CD8-positive, alpha-beta memory T cell (primary cell): ENCODE measurements around the gene HSP90AA1. TPM values are rescaled to one million over a fixed set of nuclear protein-coding genes. Genes with fewer than 3 reads are reported as not detected.

Experiments
- CTCF ChIA-PET: fragments of 350-600 bp; sonication (Branson Sonifier 250); formaldehyde crosslinking; loops from one replicate; lab custom pipeline; 2021; ENCODE audit warnings: antibody characterized with exemption; lab: Charles Lee
- POLR2A ChIA-PET: fragments of 350-600 bp; sonication (Branson Sonifier 250); formaldehyde crosslinking; loops from one replicate; lab custom pipeline; 2021; ENCODE audit warnings: antibody characterized with exemption; lab: Charles Lee
- DNase-seq, 5 donors: peaks; one replicate each; pipeline versions ENCODE4 v3.0.0 to v3.0.0-alpha.2; 2020 to 2022; ENCODE audit warnings: mixed read lengths in 1 of 5
- H3K27ac ChIP-seq: one replicate; pipeline ENCODE4 v1.7.0; 2013; ENCODE audit warnings: low read depth, mild to moderate bottlenecking, low read length, moderate library complexity
- H3K27me3 ChIP-seq: 2 replicates; pipeline ENCODE4 v1.7.0; 2013; ENCODE audit warnings: low read length, mild to moderate bottlenecking; ENCODE audit not compliant: insufficient read depth, poor library complexity, severe bottlenecking
- H3K36me3 ChIP-seq: 2 replicates; pipeline ENCODE4 v1.7.0; 2013; ENCODE audit warnings: mild to moderate bottlenecking, low read length, moderate library complexity; ENCODE audit not compliant: insufficient read depth
- H3K4me1 ChIP-seq: 2 replicates; pipeline ENCODE4 v1.7.0; 2013; ENCODE audit warnings: mild to moderate bottlenecking, low read length, moderate library complexity; ENCODE audit not compliant: insufficient read depth
- H3K4me3 ChIP-seq: 2 replicates; pipeline ENCODE4 v1.7.0; 2013; ENCODE audit warnings: mild to moderate bottlenecking, low read length
- H3K9me3 ChIP-seq: 2 replicates; pipeline ENCODE4 v1.7.0; 2013; ENCODE audit warnings: mild to moderate bottlenecking, low read length
- H3K27ac Mint-ChIP-seq, 8 donors: one replicate each; pipeline ENCODE4 v1.8.0; 2020 to 2021; ENCODE audit warnings: mixed read lengths in 8 of 8, mild to moderate bottlenecking in 6 of 8, inconsistent platforms in 3 of 8, moderate library complexity in 3 of 8
- H3K27me3 Mint-ChIP-seq, 2 donors: one replicate each; pipeline ENCODE4 v1.8.0; 2020 to 2021; ENCODE audit warnings: mixed read lengths in 2 of 2, mild to moderate bottlenecking in 1 of 2, moderate library complexity in 1 of 2
- H3K36me3 Mint-ChIP-seq, 3 donors: one replicate each; pipeline ENCODE4 v1.8.0; 2020 to 2021; ENCODE audit warnings: mixed read lengths in 3 of 3, inconsistent platforms in 1 of 3, mild to moderate bottlenecking in 1 of 3
- H3K4me1 Mint-ChIP-seq, 3 donors: one replicate each; pipeline ENCODE4 v1.8.0; 2020 to 2021; ENCODE audit warnings: mixed read lengths in 3 of 3, inconsistent platforms in 1 of 3, mild to moderate bottlenecking in 1 of 3
- H3K4me3 Mint-ChIP-seq, 7 donors: one replicate each; pipeline ENCODE4 v1.8.0; 2020 to 2021; ENCODE audit warnings: mixed read lengths in 7 of 7, mild to moderate bottlenecking in 6 of 7, moderate library complexity in 4 of 7, inconsistent platforms in 2 of 7
- H3K9me3 Mint-ChIP-seq, 5 donors: one replicate each; pipeline ENCODE4 v1.8.0; 2020 to 2022; ENCODE audit warnings: mixed read lengths in 5 of 5, mild to moderate bottlenecking in 3 of 5, moderate library complexity in 2 of 5, inconsistent platforms in 1 of 5
- polyA plus RNA-seq: library from polyadenylated mRNA; unstranded; fragments of 300-500 nt; fragmentation: Illumina TruSeq; gene quantifications from one replicate; pipeline ENCODE4 v1.2.3, GENCODE V29; 2021
- total RNA-seq, 2 experiments: library from RNA; stranded (reverse); gene quantifications; one replicate each; pipeline ENCODE4 v1.2.3, GENCODE V29; 2021

Gene HSP90AA1
- total and polyA plus RNA-seq, 3 experiments from 2014 or later = 579 to 1,586 (median 1,459) TPM

DNA sequence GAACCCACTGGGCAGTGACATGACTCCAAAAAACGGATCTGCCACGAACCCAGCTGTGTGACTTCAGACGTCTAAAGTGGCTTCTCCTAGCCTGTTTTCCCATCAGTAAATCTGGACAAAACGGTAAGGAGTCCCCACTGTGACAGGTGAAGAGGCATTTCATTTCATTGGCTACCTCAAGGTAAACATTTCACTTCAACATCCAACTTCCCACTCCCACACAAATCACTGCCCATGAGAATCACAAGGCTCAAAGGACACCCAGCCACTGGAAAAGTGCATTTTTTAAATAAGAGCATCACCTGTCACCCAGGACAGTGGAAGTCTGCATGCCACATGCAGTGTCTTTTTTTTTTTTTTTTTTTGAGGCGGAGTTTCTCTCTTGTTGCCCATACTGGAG lies 27.9 kb downstream of the HSP90AA1 start:
- no peak for DNase-seq
- Histone ChIP-seq H3K4me3 (no peak overlapping the region), H3K9me3 (no peaks in the 10 kb centered on the region), H3K27ac (no peak overlapping the region), H3K4me1 (peaks cover 20% of the 10 kb centered on the region), H3K27me3 (no peaks in the 10 kb centered on the region), H3K36me3 (no peaks in the 10 kb centered on the region)
- Mint-ChIP-seq H3K9me3 (no peaks in the 10 kb centered on the region), H3K27ac (peak overlapping the region in 1 of 8 donors; percentile 90), H3K36me3 (peaks cover 0 to 8% (median 1%) of the 10 kb centered on the region in 3 donors), H3K4me3 (peak overlapping the region in 3 of 7 donors; percentile 15 to 86 (median 55)), H3K4me1 (peaks cover 39 to 48% (median 39%) of the 10 kb centered on the region in 3 donors), H3K27me3 (no peaks in the 10 kb centered on the region)
- POLR2A ChIA-PET = interaction anchor here (0.7 kb wide), 2 partner anchors 830 to 872 kb away, joined by 3 to 5 read pairs; no protein-coding TSS in a partner anchor
- CTCF ChIA-PET = no interaction called here

DNA sequence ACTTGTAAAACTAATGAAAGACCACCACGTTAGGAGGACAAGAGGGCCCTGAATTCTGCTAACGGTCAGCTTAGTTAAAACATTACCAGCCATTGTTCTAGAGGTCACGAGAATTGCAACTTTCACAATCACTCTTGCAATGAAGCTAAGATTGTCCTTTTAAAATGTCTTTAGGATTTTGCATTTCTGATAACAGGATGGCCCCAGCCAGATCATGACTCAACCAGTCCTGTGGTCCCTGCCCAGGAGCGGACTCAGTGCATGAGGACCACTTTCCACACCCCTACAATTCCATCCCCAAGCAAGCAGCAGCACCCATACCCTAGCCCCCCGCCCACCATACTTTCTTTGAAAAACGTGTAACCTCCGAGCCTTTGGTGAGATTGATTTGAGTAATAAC lies 28.7 kb downstream of the HSP90AA1 start:
- Histone ChIP-seq H3K4me3 (peak overlapping the region; percentile 30), H3K4me1 (peaks cover 20% of the 10 kb centered on the region), H3K9me3 (no peaks in the 10 kb centered on the region), H3K27me3 (no peaks in the 10 kb centered on the region), H3K27ac (no peak overlapping the region), H3K36me3 (no peaks in the 10 kb centered on the region)
- Mint-ChIP-seq H3K4me3 (peak overlapping the region; percentile 54 to 94 (median 85)), H3K27ac (peak overlapping the region in 5 of 8 donors; percentile 17 to 66 (median 56)), H3K27me3 (no peaks in the 10 kb centered on the region), H3K9me3 (no peaks in the 10 kb centered on the region), H3K36me3 (peaks cover 0 to 8% (median 1%) of the 10 kb centered on the region in 3 donors), H3K4me1 (peaks cover 38 to 47% (median 39%) of the 10 kb centered on the region in 3 donors)
- ChIA-PET POLR2A (interaction anchor here (0.7 to 1.0 kb wide), 2 partner anchors 17 to 872 kb away, joined by 3 to 5 read pairs; no protein-coding TSS in a partner anchor), CTCF (no interaction called here)
- DNase-seq = no peak

DNA sequence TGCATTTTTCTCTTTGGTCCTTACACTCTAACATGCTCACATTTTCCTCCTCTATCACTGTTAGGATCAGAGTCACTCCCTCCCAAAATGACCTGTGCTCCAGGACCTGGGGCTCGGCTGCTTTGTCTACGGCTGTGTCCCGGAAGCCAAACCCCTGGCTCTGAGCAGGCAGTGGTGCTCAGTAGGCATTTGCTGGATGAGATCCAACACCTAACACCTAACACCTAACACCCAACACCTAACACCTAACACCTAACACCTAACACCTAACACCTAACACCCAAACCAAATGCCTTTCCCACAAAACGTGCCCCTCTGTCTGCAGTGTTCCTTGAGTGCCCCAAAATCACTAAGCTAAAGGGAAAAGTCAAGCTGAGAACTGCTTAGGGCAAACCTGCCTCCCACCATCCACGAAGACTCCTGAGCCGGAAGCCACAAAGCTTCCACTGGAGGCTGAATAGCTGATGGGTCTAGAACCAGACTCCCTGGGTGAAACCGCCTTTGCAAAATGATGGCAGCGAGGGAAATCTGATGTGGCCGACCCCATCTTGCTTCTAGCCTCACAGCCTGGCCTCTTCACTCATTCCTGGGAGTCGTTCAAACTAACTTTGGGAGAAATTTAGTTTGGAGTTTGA lies 29.2 kb downstream of the HSP90AA1 start:
- no peak overlapping the region for H3K27ac ChIP-seq
- peaks cover 0 to 11% (median 1%) of the 10 kb centered on the region in 3 donors for H3K36me3 Mint-ChIP-seq
- H3K4me3 ChIP-seq = peak overlapping the region; percentile 42
- peaks cover 37 to 44% (median 39%) of the 10 kb centered on the region in 3 donors for H3K4me1 Mint-ChIP-seq
- peak overlapping the region in 7 of 8 donors; percentile 17 to 83 (median 69) for H3K27ac Mint-ChIP-seq
- ChIA-PET POLR2A (interaction anchor here (1.0 kb wide), 1 partner anchor 17 kb away, joined by 3 read pairs; no protein-coding TSS in a partner anchor), CTCF (no interaction called here)
- H3K36me3 ChIP-seq = no peaks in the 10 kb centered on the region
- H3K4me3 Mint-ChIP-seq = peak overlapping the region; percentile 57 to 94 (median 85)
- peak in 4 of 5 donors; percentile 3 to 74 (median 29) for DNase-seq
- no peaks in the 10 kb centered on the region for H3K27me3 ChIP-seq
- H3K4me1 ChIP-seq = peaks cover 20% of the 10 kb centered on the region
- no peaks in the 10 kb centered on the region for H3K9me3 ChIP-seq
- H3K27me3 Mint-ChIP-seq = no peaks in the 10 kb centered on the region
- H3K9me3 Mint-ChIP-seq = no peaks in the 10 kb centered on the region

DNA sequence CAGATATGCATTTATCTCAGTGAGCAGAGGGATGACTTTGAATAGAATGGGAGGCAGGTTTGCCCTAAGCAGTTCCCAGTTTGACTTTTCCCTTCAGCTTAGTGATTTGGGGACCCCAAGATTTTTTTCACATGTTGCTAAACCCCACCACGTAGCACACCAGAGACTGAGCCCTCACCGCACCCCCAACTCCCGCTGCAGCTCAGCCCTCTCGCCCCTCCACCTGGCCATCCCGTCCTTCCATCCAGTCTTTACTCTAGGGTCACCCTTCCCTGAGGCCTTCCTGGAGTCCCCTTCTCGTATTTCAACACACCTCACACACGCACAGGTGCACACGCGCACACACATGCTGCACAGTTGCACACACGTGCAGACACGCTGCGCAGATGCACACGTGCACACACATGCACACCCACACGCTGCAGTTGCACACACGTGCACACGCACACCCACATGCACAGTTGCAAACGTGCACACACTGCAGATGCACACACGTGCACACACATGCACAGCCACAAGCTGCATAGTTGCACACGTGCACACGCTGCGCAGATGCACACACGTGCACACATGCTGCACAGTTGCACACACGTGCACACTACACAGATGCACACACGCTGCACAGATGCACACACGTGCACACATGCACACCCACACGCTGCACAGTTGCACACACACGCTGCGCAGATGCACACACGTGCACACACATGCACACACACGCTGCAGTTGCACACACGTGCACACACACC lies 30.0 kb downstream of the HSP90AA1 start:
- no peak for DNase-seq
- no peak overlapping the region for H3K27ac ChIP-seq
- peak overlapping the region in 6 of 7 donors; percentile 57 to 94 (median 86) for H3K4me3 Mint-ChIP-seq
- peaks cover 0 to 18% (median 1%) of the 10 kb centered on the region in 3 donors for H3K36me3 Mint-ChIP-seq
- no peaks in the 10 kb centered on the region for H3K27me3 Mint-ChIP-seq
- H3K9me3 ChIP-seq = no peaks in the 10 kb centered on the region
- H3K9me3 Mint-ChIP-seq = no peaks in the 10 kb centered on the region
- H3K27me3 ChIP-seq = no peaks in the 10 kb centered on the region
- ChIA-PET CTCF (no interaction called here), POLR2A (interaction anchor here (1.0 kb wide), 1 partner anchor 18 kb away, joined by 3 read pairs; no protein-coding TSS in a partner anchor)
- peaks cover 36 to 41% (median 36%) of the 10 kb centered on the region in 3 donors for H3K4me1 Mint-ChIP-seq
- H3K4me1 ChIP-seq = peaks cover 20% of the 10 kb centered on the region
- H3K4me3 ChIP-seq = peak overlapping the region; percentile 42
- no peaks in the 10 kb centered on the region for H3K36me3 ChIP-seq
- peak overlapping the region in 3 of 8 donors; percentile 15 to 54 (median 17) for H3K27ac Mint-ChIP-seq

DNA sequence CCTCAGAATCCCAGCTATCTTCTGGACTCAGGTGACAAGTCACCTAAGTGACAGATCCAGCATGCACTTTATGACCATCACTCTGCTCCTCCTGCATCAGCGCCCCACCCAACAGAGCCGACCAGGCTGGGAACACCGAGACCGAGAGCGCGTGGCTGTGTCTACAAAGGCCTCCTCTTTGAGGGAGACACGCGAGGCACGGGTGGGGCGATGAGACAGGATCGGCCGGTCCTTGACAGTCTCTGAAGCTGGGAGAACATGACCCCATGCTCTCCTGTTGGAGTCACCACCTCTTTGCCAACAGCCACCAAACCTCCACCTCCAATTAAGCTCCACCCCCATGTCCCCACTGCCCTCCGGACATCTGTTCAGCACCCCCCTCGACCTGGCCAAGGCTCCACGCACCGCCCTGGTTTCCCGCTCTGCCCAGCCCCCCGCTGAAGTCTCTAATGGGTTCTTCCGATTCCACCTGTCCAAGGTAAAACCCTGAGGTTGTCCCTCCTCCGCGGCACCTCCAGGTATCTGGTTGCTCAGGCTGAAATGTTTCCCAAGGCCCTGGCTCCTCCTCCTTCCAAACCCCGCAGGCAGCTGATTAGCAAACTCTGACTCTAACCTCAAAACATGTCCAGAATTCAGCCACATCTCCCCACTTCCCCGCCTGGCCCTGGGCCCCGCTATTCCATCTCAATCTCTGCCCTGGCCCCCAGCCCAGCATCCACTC lies 31.5 kb downstream of the HSP90AA1 start:
- Histone ChIP-seq H3K4me3 (no peak overlapping the region), H3K9me3 (no peaks in the 10 kb centered on the region), H3K27ac (no peak overlapping the region), H3K27me3 (no peaks in the 10 kb centered on the region), H3K4me1 (peaks cover 20% of the 10 kb centered on the region), H3K36me3 (no peaks in the 10 kb centered on the region)
- ChIA-PET POLR2A (no interaction called here), CTCF (no interaction called here)
- peak overlapping the region in 1 of 7 donors; percentile 52 for H3K4me3 Mint-ChIP-seq
- peak overlapping the region in 4 of 8 donors; percentile 29 to 81 (median 52) for H3K27ac Mint-ChIP-seq
- peaks cover 0 to 29% (median 2%) of the 10 kb centered on the region in 3 donors for H3K36me3 Mint-ChIP-seq
- H3K9me3 Mint-ChIP-seq = no peaks in the 10 kb centered on the region
- peaks cover 34 to 40% (median 35%) of the 10 kb centered on the region in 3 donors for H3K4me1 Mint-ChIP-seq
- no peak for DNase-seq
- no peaks in the 10 kb centered on the region for H3K27me3 Mint-ChIP-seq

DNA sequence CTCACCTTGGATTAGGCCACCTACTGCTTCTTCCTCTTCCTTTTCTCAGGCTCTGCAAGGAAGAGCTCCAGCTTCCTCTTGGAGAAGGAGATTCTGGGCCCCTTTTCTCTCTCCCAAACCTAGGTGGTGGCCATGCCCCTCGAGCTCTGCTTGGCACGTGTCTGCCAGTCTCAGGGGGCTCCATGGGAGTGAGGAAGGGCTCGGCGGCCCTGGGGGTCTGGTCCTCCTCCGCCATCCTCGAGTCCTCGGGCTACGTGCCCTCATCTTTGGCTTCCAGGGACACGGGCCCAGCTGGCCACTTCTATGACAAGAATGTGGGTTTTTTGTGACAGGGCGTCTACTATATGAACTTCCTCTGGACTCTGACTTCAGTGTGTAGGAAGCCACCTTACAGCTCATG lies 34.3 kb downstream of the HSP90AA1 start:
- Mint-ChIP-seq H3K27me3 (no peaks in the 10 kb centered on the region), H3K4me3 (no peak overlapping the region), H3K9me3 (no peaks in the 10 kb centered on the region), H3K4me1 (peaks cover 14 to 22% (median 21%) of the 10 kb centered on the region in 3 donors), H3K27ac (peak overlapping the region in 1 of 8 donors; percentile 50), H3K36me3 (peaks cover 6 to 57% (median 6%) of the 10 kb centered on the region in 3 donors)
- ChIA-PET CTCF (no interaction called here), POLR2A (no interaction called here)
- DNase-seq = no peak
- Histone ChIP-seq H3K4me3 (no peak overlapping the region), H3K27ac (no peak overlapping the region), H3K9me3 (no peaks in the 10 kb centered on the region), H3K27me3 (no peaks in the 10 kb centered on the region), H3K4me1 (peaks cover 11% of the 10 kb centered on the region), H3K36me3 (peaks cover 23% of the 10 kb centered on the region)

DNA sequence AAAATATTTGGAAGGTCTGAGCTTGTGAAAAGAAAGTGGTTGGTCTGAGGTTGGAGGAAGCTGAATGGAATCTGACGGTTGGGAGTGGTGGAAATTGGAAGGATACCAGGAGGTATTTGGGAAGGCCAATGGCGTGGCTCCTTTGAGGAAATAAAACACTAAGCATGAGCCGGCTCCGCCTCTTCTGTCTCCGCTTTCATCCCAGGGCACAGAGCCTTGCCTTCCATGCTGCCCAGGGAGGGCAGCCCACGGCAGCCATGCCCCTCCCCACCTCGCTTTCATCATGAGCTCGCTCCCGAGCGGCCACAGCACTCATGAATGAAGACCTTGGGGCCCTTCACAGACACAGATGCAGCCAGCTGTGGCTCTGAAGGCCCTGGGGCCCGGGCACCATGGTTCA lies 36.2 kb downstream of the HSP90AA1 start:
- H3K4me1 ChIP-seq = no peaks in the 10 kb centered on the region
- no peak overlapping the region for H3K27ac ChIP-seq
- POLR2A ChIA-PET = no interaction called here
- Mint-ChIP-seq H3K9me3 (no peaks in the 10 kb centered on the region), H3K27ac (peak overlapping the region in 1 of 8 donors; percentile 77), H3K36me3 (peaks cover 5 to 69% (median 6%) of the 10 kb centered on the region in 3 donors), H3K4me1 (peaks cover 0 to 6% (median 3%) of the 10 kb centered on the region in 3 donors), H3K4me3 (no peak overlapping the region), H3K27me3 (no peaks in the 10 kb centered on the region)
- CTCF ChIA-PET = interaction anchor here (1.2 to 2.5 kb wide), 3 partner anchors 12 to 46 kb away, joined by 3 to 11 read pairs (median 6); no protein-coding TSS in a partner anchor
- peaks cover 23% of the 10 kb centered on the region for H3K36me3 ChIP-seq
- no peak for DNase-seq
- H3K9me3 ChIP-seq = no peaks in the 10 kb centered on the region
- no peak overlapping the region for H3K4me3 ChIP-seq
- no peaks in the 10 kb centered on the region for H3K27me3 ChIP-seq
